GM18907 (cell line): ENCODE data around the gene PALM2AKAP2.
"Not testable (repeated sequence)": the region's sequence is repeated elsewhere in the genome, so short reads cannot be mapped to it uniquely, and the experiment has no call there.

Experiments
- ATAC-seq: cut with Tn5 transposase; IDR thresholded peaks from one replicate; pipeline ENCODE4 v1.9.1; 2021; ENCODE audit warnings: mild to moderate bottlenecking, moderate library complexity; ENCODE audit not compliant: unreplicated experiment

The PALM2AKAP2 gene

GRCh38 chr9:109802491-109802890 is 22.5 kb downstream of the PALM2AKAP2 start:
- no peak for ATAC-seq

- no peak for ATAC-seq
Measured at GRCh38 chr9:109805050-109805449, 25.1 kb downstream of the PALM2AKAP2 start.

GRCh38 chr9:109806506-109807115 is 26.6 kb downstream of the PALM2AKAP2 start:
- ATAC-seq = no peak

- no peak for ATAC-seq
Measured at GRCh38 chr9:109811876-109812275, 31.9 kb downstream of the PALM2AKAP2 start.

- no peak for ATAC-seq
Measured at GRCh38 chr9:109812331-109812730, 32.3 kb downstream of the PALM2AKAP2 start.

GRCh38 chr9:109812818-109813281 is 32.9 kb downstream of the PALM2AKAP2 start:
- ATAC-seq = no peak

GRCh38 chr9:109813303-109813702 is 33.3 kb downstream of the PALM2AKAP2 start:
- no peak for ATAC-seq

- no peak for ATAC-seq
Measured at GRCh38 chr9:109813829-109814228, 33.8 kb downstream of the PALM2AKAP2 start.

GRCh38 chr9:109815366-109815947 is 35.5 kb downstream of the PALM2AKAP2 start:
- no peak for ATAC-seq

GRCh38 chr9:109816490-109816889 is 36.5 kb downstream of the PALM2AKAP2 start:
- ATAC-seq = no peak

GRCh38 chr9:109817146-109817845 is 37.3 kb downstream of the PALM2AKAP2 start:
- ATAC-seq = no peak

- ATAC-seq = peak; percentile 64
Measured at GRCh38 chr9:109817846-109818472, 38.0 kb downstream of the PALM2AKAP2 start.

GRCh38 chr9:109821711-109822110 is 41.7 kb downstream of the PALM2AKAP2 start:
- ATAC-seq = no peak

- ATAC-seq = not testable (repeated sequence)
Measured at GRCh38 chr9:109825383-109825782, 45.4 kb downstream of the PALM2AKAP2 start.

GRCh38 chr9:109826559-109826958 is 46.6 kb downstream of the PALM2AKAP2 start:
- no peak for ATAC-seq

- no peak for ATAC-seq
Measured at GRCh38 chr9:109828254-109828653, 48.3 kb downstream of the PALM2AKAP2 start.
